HepG2 (cell line): ENCODE results near the gene NAV2. TPM values are rescaled to one million over a fixed set of nuclear protein-coding genes. Genes with fewer than 3 reads are reported as not detected.

Source experiments
- AKAP8 ChIP-seq: sonication (generic); formaldehyde crosslinking; IDR thresholded peaks from 2 replicates; pipeline ENCODE4 v1.5.1; 2020; ENCODE audit warnings: mild to moderate bottlenecking, missing genetic modification reagents
- BHLHE40 ChIP-seq: IDR thresholded peaks from 2 replicates; pipeline ENCODE4 v1.6.1; 2011; ENCODE audit warnings: low read length, improper control_type of control experiment
- CTCF ChIP-seq: sonication (generic); formaldehyde crosslinking; IDR thresholded peaks from 2 replicates; pipeline ENCODE4 v1.5.0; 2020; ENCODE audit warnings: mild to moderate bottlenecking, missing genetic modification reagents, moderate library complexity
- DNMT3B ChIP-seq: conservative IDR thresholded peaks from 2 replicates; pipeline ENCODE4 v1.6.1; 2016; ENCODE audit warnings: missing biosample characterization, control low read depth
- ESRRA ChIP-seq: sonication (generic); formaldehyde crosslinking; IDR thresholded peaks from 2 replicates; pipeline ENCODE4 v1.5.1; 2020; ENCODE audit warnings: mild to moderate bottlenecking, low read depth, missing genetic modification reagents
- IKZF4 ChIP-seq: sonication (generic); formaldehyde crosslinking; IDR thresholded peaks from 2 replicates; pipeline ENCODE4 v1.5.1; 2020; ENCODE audit warnings: borderline replicate concordance, mild to moderate bottlenecking, low read depth, missing genetic modification reagents; ENCODE audit errors: not compliant biosample characterization
- IRF1 ChIP-seq: sonication (generic); formaldehyde crosslinking; IDR thresholded peaks from 2 replicates; pipeline ENCODE4 v1.4.0; 2020; ENCODE audit warnings: low read depth, mild to moderate bottlenecking, missing genetic modification reagents
- PAF1 ChIP-seq: IDR thresholded peaks from 2 replicates; pipeline ENCODE4 v1.6.1; 2016; ENCODE audit warnings: missing genetic modification reagents, missing compliant biosample characterization
- POLR2AphosphoS5 ChIP-seq: IDR thresholded peaks from 2 replicates; pipeline ENCODE4 v1.6.1; 2012; ENCODE audit warnings: low read depth, low read length
- SAP130 ChIP-seq: IDR thresholded peaks from 2 replicates; pipeline ENCODE4 v1.6.1; 2016; ENCODE audit warnings: low read depth
- SPEN ChIP-seq: sonication (generic); formaldehyde crosslinking; IDR thresholded peaks from 2 replicates; pipeline ENCODE4 v1.5.1; 2020; ENCODE audit warnings: low read depth, mild to moderate bottlenecking, missing genetic modification reagents
- TEF ChIP-seq: sonication (generic); formaldehyde crosslinking; IDR thresholded peaks from 2 replicates; pipeline ENCODE4 v1.5.0; 2020; ENCODE audit warnings: missing genetic modification reagents
- THAP7 ChIP-seq: sonication (generic); formaldehyde crosslinking; IDR thresholded peaks from 2 replicates; pipeline ENCODE4 v1.8.1; 2023; ENCODE audit warnings: mild to moderate bottlenecking, missing genetic modification reagents
- TP53 ChIP-seq: sonication (generic); formaldehyde crosslinking; conservative IDR thresholded peaks from 2 replicates; pipeline ENCODE4 v1.4.0; 2020; ENCODE audit warnings: missing genetic modification reagents
- ZBTB33 ChIP-seq: sonication (generic); formaldehyde crosslinking; IDR thresholded peaks from 2 replicates; pipeline ENCODE4 v1.4.0; 2020; ENCODE audit warnings: missing genetic modification reagents
- ZNF33B ChIP-seq: sonication (generic); formaldehyde crosslinking; IDR thresholded peaks from 2 replicates; pipeline ENCODE4 v1.5.1; 2020; ENCODE audit warnings: mild to moderate bottlenecking, missing genetic modification reagents
- ZNF570 ChIP-seq: sonication (generic); formaldehyde crosslinking; IDR thresholded peaks from 2 replicates; pipeline ENCODE4 v1.4.0; 2020; ENCODE audit warnings: mild to moderate bottlenecking, missing genetic modification reagents, borderline replicate concordance
- ZUFSP ChIP-seq: sonication (generic); formaldehyde crosslinking; IDR thresholded peaks from 2 replicates; pipeline ENCODE4 v1.9.0; 2021; ENCODE audit warnings: missing genetic modification reagents, mild to moderate bottlenecking, borderline replicate concordance
- polyA plus RNA-seq, 8 experiments: library from polyadenylated mRNA; depleted of rRNA in 3 of 8; stranded (reverse) in 7 of 8; unstranded in 1 of 8; fragments of >200 nt; fragmentation: Illumina TruSeq in 4 of 8; extraction: Trizol in 4 of 8; gene quantifications; 2 replicates each; pipeline versions ENCODE4 v1.2.1 to v1.2.3, GENCODE V29; 2011 to 2016; ENCODE audit warnings: low read depth in 4 of 8, missing spikeins in 1 of 8, mixed read lengths in 1 of 8; ENCODE audit not compliant: insufficient read depth in 1 of 8
- total RNA-seq, 5 experiments: library from RNA; depleted of rRNA; stranded (reverse); fragments of >200 nt; fragmentation: Illumina TruSeq; extraction: Trizol; gene quantifications; 2 replicates each; pipeline ENCODE4 v1.2.3, GENCODE V29; 2016; ENCODE audit warnings: low read depth in 1 of 5

The NAV2 gene
- total and polyA plus RNA-seq, 2 of the 13 experiments (the other 11 are each of a cell fraction or from before 2014, with no cell fraction given) = 9.3 to 34.6 TPM

GRCh38 chr11:19976281-19976941 is 263.8 kb downstream of the NAV2 start (continued):
- TF ChIP-seq IRF1 (CRISPR knock-in tag) (no peak), PAF1 (CRISPR knock-in tag) (no peak), SPEN (peak; percentile 47; the same call in 1 of the 2 replicates), ZUFSP (CRISPR knock-in tag) (no peak), DNMT3B (CRISPR knock-in tag) (no peak), ZNF33B (CRISPR knock-in tag) (no peak), BHLHE40 (no peak), CTCF (no peak), IKZF4 (CRISPR knock-in tag) (no peak), ESRRA (CRISPR knock-in tag) (no peak), TP53 (CRISPR knock-in tag) (no peak), THAP7 (no peak), SAP130 (CRISPR knock-in tag) (peak; percentile 77), AKAP8 (CRISPR knock-in tag) (no peak), TEF (CRISPR knock-in tag) (no peak), ZNF570 (CRISPR knock-in tag) (no peak), POLR2AphosphoS5 (peak; percentile 80), ZBTB33 (CRISPR knock-in tag) (no peak)
